Measurements from ENCODE around the gene TMEM38B.

DNA sequence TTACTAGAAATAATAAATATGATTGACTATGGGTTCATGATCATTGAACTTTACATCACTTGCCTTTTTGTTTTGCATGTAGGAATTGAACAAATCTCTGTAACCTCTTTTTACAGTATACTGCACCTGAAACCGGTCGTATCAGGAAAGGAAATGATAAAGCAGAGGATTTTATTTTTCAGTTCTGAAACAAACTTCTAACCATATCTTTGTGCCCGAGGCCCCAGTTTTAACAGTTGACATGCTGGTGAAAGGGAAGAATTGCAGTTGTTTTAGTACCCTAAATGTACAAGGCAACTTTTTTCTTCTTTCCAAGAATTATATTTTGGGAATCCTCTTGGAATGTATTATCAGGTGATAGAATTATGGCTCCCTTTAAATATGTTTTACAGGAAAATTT is 27.8 kb downstream of the TMEM38B start:
- TF ChIP-seq POLR2AphosphoS5 (IDR thresholded peaks at IDR 0.05) (no peak), EP300 (IDR thresholded peaks at IDR 0.05) (no peak), POLR2A (IDR thresholded peaks at IDR 0.05) (no peak)
- TF ChIP-seq, protein P1, sequence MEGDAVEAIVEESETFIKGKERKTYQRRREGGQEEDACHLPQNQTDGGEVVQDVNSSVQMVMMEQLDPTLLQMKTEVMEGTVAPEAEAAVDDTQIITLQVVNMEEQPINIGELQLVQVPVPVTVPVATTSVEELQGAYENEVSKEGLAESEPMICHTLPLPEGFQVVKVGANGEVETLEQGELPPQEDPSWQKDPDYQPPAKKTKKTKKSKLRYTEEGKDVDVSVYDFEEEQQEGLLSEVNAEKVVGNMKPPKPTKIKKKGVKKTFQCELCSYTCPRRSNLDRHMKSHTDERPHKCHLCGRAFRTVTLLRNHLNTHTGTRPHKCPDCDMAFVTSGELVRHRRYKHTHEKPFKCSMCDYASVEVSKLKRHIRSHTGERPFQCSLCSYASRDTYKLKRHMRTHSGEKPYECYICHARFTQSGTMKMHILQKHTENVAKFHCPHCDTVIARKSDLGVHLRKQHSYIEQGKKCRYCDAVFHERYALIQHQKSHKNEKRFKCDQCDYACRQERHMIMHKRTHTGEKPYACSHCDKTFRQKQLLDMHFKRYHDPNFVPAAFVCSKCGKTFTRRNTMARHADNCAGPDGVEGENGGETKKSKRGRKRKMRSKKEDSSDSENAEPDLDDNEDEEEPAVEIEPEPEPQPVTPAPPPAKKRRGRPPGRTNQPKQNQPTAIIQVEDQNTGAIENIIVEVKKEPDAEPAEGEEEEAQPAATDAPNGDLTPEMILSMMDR (IDR thresholded peaks at IDR 0.05): no peak
